GM12878 (cell line): ENCODE measurements around the gene SLC35D2.

Experiments used
- BRCA1 ChIP-seq: IDR thresholded peaks from 2 replicates; pipeline ENCODE4 v1.6.1; 2011; ENCODE audit warnings: low read depth, low read length, improper control_type of control experiment
- EP300 ChIP-seq, 2 experiments: fragments of 150-350 bp in 1 of 2; IDR thresholded peaks; 2 replicates each; pipeline ENCODE4 v1.6.1; 2011 to 2012; ENCODE audit warnings: low read depth in 2 of 2, low read length in 2 of 2, borderline replicate concordance in 1 of 2, improper control_type of control experiment in 1 of 2, inconsistent platforms in 1 of 2; ENCODE audit not compliant: control insufficient read depth in 1 of 2
- POLR2AphosphoS5 ChIP-seq: IDR thresholded peaks from 2 replicates; pipeline ENCODE4 v1.6.1; 2011; ENCODE audit warnings: mild to moderate bottlenecking, low read length, inconsistent platforms
- ZBTB33 ChIP-seq: fragments of 450-650 bp; IDR thresholded peaks from 2 replicates; pipeline ENCODE4 v1.6.1; 2017; ENCODE audit warnings: mild to moderate bottlenecking
- TF ChIP-seq, protein P1 (sequence below), 3 experiments: IDR thresholded peaks in 2 of 3; conservative IDR thresholded peaks in 1 of 3; 2 replicates each; pipeline ENCODE4 v1.5.1; 2011; ENCODE audit warnings: low read depth in 3 of 3, low read length in 3 of 3, mild to moderate bottlenecking in 3 of 3, control low read depth in 2 of 3, moderate library complexity in 2 of 3, inconsistent platforms in 1 of 3, mixed read lengths in 1 of 3; ENCODE audit not compliant: control insufficient read depth in 2 of 3, insufficient read depth in 1 of 3; ENCODE audit errors: extremely low read depth in 1 of 3
- TF ChIP-seq, protein P2 (sequence below): fragments of 150-350 bp; IDR thresholded peaks from 2 replicates; pipeline ENCODE4 v1.6.1; 2016; ENCODE audit warnings: low read depth, low read length

GRCh38 chr9:96279932-96280331, 103.6 kb downstream of the SLC35D2 start:
- TF ChIP-seq, protein P1, sequence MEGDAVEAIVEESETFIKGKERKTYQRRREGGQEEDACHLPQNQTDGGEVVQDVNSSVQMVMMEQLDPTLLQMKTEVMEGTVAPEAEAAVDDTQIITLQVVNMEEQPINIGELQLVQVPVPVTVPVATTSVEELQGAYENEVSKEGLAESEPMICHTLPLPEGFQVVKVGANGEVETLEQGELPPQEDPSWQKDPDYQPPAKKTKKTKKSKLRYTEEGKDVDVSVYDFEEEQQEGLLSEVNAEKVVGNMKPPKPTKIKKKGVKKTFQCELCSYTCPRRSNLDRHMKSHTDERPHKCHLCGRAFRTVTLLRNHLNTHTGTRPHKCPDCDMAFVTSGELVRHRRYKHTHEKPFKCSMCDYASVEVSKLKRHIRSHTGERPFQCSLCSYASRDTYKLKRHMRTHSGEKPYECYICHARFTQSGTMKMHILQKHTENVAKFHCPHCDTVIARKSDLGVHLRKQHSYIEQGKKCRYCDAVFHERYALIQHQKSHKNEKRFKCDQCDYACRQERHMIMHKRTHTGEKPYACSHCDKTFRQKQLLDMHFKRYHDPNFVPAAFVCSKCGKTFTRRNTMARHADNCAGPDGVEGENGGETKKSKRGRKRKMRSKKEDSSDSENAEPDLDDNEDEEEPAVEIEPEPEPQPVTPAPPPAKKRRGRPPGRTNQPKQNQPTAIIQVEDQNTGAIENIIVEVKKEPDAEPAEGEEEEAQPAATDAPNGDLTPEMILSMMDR (IDR thresholded peaks at IDR 0.05 in 2 of 3, conservative IDR thresholded peaks at IDR 0.05 in 1 of 3; ENCODE audit: control insufficient read depth in 2 of 3, extremely low read depth in 1 of 3, insufficient read depth in 1 of 3, low read depth in 3 of 3, low read length in 3 of 3): no peak
- TF ChIP-seq POLR2AphosphoS5: no peak
- TF ChIP-seq BRCA1: no peak
- TF ChIP-seq ZBTB33: no peak
- no peak for TF ChIP-seq EP300 (IDR thresholded peaks at IDR 0.05; ENCODE audit: borderline replicate concordance in 1 of 2, control insufficient read depth in 1 of 2, low read depth in 2 of 2, low read length in 2 of 2)
- TF ChIP-seq, protein P2, sequence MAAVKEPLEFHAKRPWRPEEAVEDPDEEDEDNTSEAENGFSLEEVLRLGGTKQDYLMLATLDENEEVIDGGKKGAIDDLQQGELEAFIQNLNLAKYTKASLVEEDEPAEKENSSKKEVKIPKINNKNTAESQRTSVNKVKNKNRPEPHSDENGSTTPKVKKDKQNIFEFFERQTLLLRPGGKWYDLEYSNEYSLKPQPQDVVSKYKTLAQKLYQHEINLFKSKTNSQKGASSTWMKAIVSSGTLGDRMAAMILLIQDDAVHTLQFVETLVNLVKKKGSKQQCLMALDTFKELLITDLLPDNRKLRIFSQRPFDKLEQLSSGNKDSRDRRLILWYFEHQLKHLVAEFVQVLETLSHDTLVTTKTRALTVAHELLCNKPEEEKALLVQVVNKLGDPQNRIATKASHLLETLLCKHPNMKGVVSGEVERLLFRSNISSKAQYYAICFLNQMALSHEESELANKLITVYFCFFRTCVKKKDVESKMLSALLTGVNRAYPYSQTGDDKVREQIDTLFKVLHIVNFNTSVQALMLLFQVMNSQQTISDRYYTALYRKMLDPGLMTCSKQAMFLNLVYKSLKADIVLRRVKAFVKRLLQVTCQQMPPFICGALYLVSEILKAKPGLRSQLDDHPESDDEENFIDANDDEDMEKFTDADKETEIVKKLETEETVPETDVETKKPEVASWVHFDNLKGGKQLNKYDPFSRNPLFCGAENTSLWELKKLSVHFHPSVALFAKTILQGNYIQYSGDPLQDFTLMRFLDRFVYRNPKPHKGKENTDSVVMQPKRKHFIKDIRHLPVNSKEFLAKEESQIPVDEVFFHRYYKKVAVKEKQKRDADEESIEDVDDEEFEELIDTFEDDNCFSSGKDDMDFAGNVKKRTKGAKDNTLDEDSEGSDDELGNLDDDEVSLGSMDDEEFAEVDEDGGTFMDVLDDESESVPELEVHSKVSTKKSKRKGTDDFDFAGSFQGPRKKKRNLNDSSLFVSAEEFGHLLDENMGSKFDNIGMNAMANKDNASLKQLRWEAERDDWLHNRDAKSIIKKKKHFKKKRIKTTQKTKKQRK: no peak
